ENCODE measurements around the gene CNN2. TPM values are rescaled to one million over a fixed set of nuclear protein-coding genes. Genes with fewer than 3 reads are reported as not detected.

CNN2 gene
- total RNA-seq, 1 donor from 2014 or later: 314 TPM

DNA sequence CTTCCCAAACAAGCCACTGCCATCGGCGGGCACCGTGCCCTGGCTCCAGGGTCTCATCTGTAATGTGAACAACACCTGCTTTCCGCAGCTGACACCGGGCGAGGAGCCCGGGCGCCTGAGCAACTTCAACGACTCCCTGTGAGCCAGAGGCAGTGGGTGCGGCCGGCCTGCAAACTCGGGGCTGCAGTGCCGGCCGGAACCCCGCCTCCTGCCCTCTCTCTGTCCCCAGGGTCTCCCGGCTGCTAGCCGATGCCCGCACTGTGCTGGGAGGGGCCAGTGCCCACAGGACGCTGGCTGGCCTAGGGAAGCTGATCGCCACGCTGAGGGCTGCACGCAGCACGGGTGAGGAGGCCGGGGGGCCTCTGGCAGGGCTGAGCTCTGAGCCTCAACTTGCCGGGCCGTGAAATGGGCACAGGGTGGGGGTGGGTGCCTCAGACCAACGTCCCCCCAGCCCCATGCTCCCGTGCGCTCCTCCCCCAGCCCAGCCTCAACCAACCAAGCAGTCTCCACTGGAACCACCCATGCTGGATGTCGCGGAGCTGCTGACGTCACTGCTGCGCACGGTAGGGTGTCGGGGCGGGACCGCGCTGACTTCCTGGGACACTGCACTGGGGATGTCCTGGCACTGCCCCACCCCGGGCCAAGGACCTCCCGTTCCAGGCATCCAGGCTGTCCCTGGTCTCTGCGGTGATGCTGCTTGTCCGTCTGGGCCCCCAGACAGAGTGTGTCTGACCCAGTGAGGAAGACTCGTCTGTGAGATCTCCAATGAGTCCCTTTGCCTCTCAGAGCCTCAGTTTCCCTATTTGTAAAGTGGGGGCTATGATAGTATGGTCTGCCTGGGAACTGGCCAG, 15.7 kb downstream of the CNN2 start:
- Histone ChIP-seq H3K4me3 (ENCODE audit: low read depth, low read length) (no peak overlapping the region), H3K27me3 (ENCODE audit: control insufficient read depth, insufficient read depth, low read length) (no peaks in the 10 kb centered on the region), H3K36me3 (ENCODE audit: control insufficient read depth, insufficient read depth, low read length) (peaks cover 1% of the 10 kb centered on the region)
- DNase-seq (ENCODE audit: low read depth): no peak
- no peak for TF ChIP-seq CTCF (IDR thresholded peaks at IDR 0.05; ENCODE audit: insufficient read depth, low read length, poor library complexity, severe bottlenecking)

DNA sequence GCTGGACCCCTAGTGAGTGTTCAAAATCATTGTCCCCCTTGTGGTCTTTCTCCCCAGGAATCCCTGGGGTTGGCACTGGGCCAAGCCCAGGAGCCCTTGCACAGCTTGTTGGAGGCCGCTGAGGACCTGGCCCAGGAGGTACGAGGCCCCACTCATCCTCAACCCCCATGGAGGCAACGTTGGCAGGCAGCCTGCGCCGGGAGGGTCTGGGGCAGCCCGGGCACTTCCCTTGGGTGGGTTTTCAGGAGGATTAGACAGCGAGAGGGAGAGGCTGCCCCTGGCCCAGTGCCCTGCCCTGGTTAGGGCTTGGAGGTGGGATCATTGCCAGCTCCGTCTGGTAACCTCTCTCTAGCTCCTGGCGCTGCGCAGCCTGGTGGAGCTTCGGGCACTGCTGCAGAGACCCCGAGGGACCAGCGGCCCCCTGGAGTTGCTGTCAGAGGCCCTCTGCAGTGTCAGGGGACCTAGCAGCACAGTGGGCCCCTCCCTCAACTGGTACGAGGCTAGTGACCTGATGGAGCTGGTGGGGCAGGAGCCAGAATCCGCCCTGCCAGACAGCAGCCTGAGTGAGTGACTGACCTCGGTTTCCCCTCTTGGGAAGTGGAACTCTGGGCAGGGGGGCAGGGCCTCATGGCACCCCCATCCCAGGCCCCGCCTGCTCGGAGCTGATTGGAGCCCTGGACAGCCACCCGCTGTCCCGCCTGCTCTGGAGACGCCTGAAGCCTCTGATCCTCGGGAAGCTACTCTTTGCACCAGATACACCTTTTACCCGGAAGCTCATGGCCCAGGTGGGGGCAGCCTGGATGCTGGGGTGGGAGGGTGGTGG, 16.5 kb downstream of the CNN2 start:
- TF ChIP-seq CTCF (IDR thresholded peaks at IDR 0.05; ENCODE audit: insufficient read depth, low read length, poor library complexity, severe bottlenecking): no peak
- no peak overlapping the region for H3K4me3 ChIP-seq (ENCODE audit: low read depth, low read length)

GRCh38 chr19:1045247-1045603, 18.8 kb downstream of the CNN2 start:
- no peak for TF ChIP-seq CTCF (IDR thresholded peaks at IDR 0.05; ENCODE audit: insufficient read depth, low read length, poor library complexity, severe bottlenecking)
- Histone ChIP-seq H3K27me3 (ENCODE audit: control insufficient read depth, insufficient read depth, low read length) (no peaks in the 10 kb centered on the region), H3K36me3 (ENCODE audit: control insufficient read depth, insufficient read depth, low read length) (no peaks in the 10 kb centered on the region), H3K4me3 (ENCODE audit: low read depth, low read length) (no peak overlapping the region)
- DNase-seq (ENCODE audit: low read depth): no peak

More for the DNA sequence above, 16.5 kb downstream of the CNN2 start:
- Histone ChIP-seq H3K27me3 (ENCODE audit: control insufficient read depth, insufficient read depth, low read length) (no peaks in the 10 kb centered on the region), H3K36me3 (ENCODE audit: control insufficient read depth, insufficient read depth, low read length) (peaks cover 1% of the 10 kb centered on the region)
- DNase-seq (ENCODE audit: low read depth): no peak

- H3K27me3 ChIP-seq (ENCODE audit: control insufficient read depth, insufficient read depth, low read length): no peaks in the 10 kb centered on the region
- H3K36me3 ChIP-seq (ENCODE audit: control insufficient read depth, insufficient read depth, low read length): no peaks in the 10 kb centered on the region
- TF ChIP-seq CTCF (IDR thresholded peaks at IDR 0.05; ENCODE audit: insufficient read depth, low read length, poor library complexity, severe bottlenecking): no peak
- no peak for DNase-seq (ENCODE audit: low read depth)
- H3K4me3 ChIP-seq (ENCODE audit: low read depth, low read length): no peak overlapping the region
Measured at GRCh38 chr19:1046117-1046626, 19.8 kb downstream of the CNN2 start.

GRCh38 chr19:1046836-1047695, 20.7 kb downstream of the CNN2 start:
- H3K27me3 ChIP-seq (ENCODE audit: control insufficient read depth, insufficient read depth, low read length): no peaks in the 10 kb centered on the region
- H3K36me3 ChIP-seq (ENCODE audit: control insufficient read depth, insufficient read depth, low read length): no peaks in the 10 kb centered on the region
- no peak overlapping the region for H3K4me3 ChIP-seq (ENCODE audit: low read depth, low read length)
- TF ChIP-seq CTCF (IDR thresholded peaks at IDR 0.05; ENCODE audit: insufficient read depth, low read length, poor library complexity, severe bottlenecking): no peak
- no peak for DNase-seq (ENCODE audit: low read depth)

Measured in kidney epithelial cell (primary cell).